ENCODE results near the gene MTMR1.

MTMR1 gene

GRCh38 chrX:150805736-150806135 lies 112.5 kb downstream of the MTMR1 start:
- no peak for DNase-seq

DNA sequence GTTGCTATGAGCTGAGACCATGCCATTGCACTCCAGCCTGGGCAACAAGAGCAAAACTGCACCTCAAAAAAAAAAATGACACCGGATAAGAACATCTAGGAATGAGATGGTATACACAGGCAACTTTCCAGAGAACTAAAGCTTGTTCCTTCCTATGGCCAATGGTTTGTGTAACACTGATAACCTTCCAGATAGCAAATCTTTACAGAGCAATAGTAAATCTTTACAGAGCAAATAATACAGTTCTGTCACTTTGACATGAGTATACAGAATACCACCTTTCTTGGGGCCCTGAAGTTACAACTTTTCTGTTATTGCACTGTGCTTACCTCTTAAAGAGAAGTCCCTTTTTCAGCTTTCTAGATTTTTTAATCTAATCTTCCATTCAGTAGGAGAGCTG lies 113.6 kb downstream of the MTMR1 start:
- DNase-seq = no peak

GRCh38 chrX:150813922-150814321 lies 120.7 kb downstream of the MTMR1 start:
- DNase-seq = no peak
